ENCODE measurements around the gene TPRX2.

DNA sequence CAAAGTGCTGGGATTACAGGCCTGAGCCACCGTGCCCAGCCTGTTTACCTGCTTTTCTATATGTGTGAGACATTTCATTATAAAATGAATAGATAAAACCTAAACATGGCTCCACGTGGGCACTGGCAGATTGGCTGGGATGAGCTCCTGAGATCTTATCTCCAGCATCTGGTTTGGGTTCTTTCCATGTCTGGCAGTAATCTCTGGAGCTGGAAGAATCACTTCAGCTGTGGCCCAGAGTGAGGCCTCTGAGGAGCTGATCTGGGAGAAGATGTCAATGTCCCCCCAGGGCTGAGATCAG, 32.5 kb downstream of the TPRX2 start:
- TF ChIP-seq, protein P1, sequence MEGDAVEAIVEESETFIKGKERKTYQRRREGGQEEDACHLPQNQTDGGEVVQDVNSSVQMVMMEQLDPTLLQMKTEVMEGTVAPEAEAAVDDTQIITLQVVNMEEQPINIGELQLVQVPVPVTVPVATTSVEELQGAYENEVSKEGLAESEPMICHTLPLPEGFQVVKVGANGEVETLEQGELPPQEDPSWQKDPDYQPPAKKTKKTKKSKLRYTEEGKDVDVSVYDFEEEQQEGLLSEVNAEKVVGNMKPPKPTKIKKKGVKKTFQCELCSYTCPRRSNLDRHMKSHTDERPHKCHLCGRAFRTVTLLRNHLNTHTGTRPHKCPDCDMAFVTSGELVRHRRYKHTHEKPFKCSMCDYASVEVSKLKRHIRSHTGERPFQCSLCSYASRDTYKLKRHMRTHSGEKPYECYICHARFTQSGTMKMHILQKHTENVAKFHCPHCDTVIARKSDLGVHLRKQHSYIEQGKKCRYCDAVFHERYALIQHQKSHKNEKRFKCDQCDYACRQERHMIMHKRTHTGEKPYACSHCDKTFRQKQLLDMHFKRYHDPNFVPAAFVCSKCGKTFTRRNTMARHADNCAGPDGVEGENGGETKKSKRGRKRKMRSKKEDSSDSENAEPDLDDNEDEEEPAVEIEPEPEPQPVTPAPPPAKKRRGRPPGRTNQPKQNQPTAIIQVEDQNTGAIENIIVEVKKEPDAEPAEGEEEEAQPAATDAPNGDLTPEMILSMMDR (IDR thresholded peaks at IDR 0.05; ENCODE audit: insufficient read depth, low read depth, low read length), result no peak
- TF ChIP-seq EZH2 (IDR thresholded peaks at IDR 0.05; ENCODE audit: insufficient read depth, low read length), result no peak

Measured in astrocyte (in vitro differentiated cells and primary cell).